ENCODE data around the gene ATRNL1. TPM values are rescaled to one million over a fixed set of nuclear protein-coding genes. Genes with fewer than 3 reads are reported as not detected.
A peak's percentile ranks its signal among the peaks of the same experiment; 100 is the strongest.

ATRNL1 gene
- total RNA-seq, 1 experiment from 2014 or later, result not detected

DNA sequence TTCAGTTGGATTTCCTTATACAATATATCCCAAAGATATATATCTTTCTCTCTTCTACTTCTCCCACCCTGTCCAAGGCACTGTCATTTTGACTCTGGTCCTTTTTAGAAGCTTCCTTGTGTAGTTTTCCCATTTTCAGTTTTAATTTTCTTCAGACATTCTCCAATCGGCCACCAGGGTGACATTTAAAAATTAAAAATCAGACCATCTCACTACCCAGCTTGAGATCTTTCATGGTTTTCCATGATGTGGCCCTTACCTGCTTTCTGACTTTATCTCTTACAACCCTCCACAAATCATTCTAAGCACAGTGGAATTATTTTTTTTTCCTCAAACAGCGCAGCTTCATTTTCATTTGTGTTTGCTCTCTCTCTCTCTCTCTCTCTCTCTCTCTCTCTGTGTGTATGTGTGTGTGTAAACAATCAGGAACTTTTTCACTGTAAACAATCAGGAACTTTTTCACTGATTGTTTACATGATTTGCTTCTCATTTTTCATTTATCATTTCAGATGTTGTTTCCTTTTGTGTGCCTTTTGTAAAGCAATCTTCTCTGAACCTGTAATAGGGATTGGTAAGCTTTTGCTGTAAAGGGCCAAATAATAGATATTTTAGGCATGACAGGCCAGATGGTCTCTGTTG lies 348.9 kb downstream of the ATRNL1 start:
- intact Hi-C loops (cut with micrococcal nuclease), result no loop called here
- BruUV-seq (replicated peaks), result no TSS peak
- H3K9me2 ChIP-seq (replicated peaks; ENCODE audit: low read length), result no peaks in the 10 kb centered on the region
- no peaks in the 10 kb centered on the region for H4K20me1 ChIP-seq (ENCODE audit: low read length)
- H3K9ac ChIP-seq (ENCODE audit: low read length), result no peak overlapping the region
- ATAC-seq, result no peak
- no peaks in the 10 kb centered on the region for H3K27me3 ChIP-seq (ENCODE audit: low read length)
- ChIA-PET CTCF (no interaction called here), POLR2A (ENCODE audit: unreplicated experiment) (no interaction called here)
- no peak overlapping the region for H3K4me2 ChIP-seq (ENCODE audit: low read length)
- H2AFZ ChIP-seq (ENCODE audit: low read length), result no peak overlapping the region
- TF ChIP-seq EZH2 (IDR thresholded peaks at IDR 0.05; ENCODE audit: low read length, unreplicated experiment) (no peak), EZH2phosphoT487 (IDR thresholded peaks at IDR 0.05; ENCODE audit: borderline replicate concordance, low read length) (no peak)
- TF ChIP-seq, protein P1, sequence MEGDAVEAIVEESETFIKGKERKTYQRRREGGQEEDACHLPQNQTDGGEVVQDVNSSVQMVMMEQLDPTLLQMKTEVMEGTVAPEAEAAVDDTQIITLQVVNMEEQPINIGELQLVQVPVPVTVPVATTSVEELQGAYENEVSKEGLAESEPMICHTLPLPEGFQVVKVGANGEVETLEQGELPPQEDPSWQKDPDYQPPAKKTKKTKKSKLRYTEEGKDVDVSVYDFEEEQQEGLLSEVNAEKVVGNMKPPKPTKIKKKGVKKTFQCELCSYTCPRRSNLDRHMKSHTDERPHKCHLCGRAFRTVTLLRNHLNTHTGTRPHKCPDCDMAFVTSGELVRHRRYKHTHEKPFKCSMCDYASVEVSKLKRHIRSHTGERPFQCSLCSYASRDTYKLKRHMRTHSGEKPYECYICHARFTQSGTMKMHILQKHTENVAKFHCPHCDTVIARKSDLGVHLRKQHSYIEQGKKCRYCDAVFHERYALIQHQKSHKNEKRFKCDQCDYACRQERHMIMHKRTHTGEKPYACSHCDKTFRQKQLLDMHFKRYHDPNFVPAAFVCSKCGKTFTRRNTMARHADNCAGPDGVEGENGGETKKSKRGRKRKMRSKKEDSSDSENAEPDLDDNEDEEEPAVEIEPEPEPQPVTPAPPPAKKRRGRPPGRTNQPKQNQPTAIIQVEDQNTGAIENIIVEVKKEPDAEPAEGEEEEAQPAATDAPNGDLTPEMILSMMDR (conservative IDR thresholded peaks at IDR 0.05; ENCODE audit: low read depth, low read length), result peak; percentile 17; the same call in 1 of the 2 replicates
- no peak overlapping the region for H3K4me3 ChIP-seq (ENCODE audit: low read length)
- no peak for DNase-seq
- H3K4me1 ChIP-seq (ENCODE audit: insufficient read depth, low read length), result no peaks in the 10 kb centered on the region
- H3K27ac ChIP-seq (ENCODE audit: low read length), result no peak overlapping the region
- no peaks in the 10 kb centered on the region for H3K79me2 ChIP-seq (ENCODE audit: low read length)
- no peaks in the 10 kb centered on the region for H3F3A ChIP-seq (ENCODE audit: low read length, unreplicated experiment)
- H3K36me3 ChIP-seq (ENCODE audit: low read depth, low read length), result no peaks in the 10 kb centered on the region
- H3K9me3 ChIP-seq (ENCODE audit: low read length), result no peaks in the 10 kb centered on the region

DNA sequence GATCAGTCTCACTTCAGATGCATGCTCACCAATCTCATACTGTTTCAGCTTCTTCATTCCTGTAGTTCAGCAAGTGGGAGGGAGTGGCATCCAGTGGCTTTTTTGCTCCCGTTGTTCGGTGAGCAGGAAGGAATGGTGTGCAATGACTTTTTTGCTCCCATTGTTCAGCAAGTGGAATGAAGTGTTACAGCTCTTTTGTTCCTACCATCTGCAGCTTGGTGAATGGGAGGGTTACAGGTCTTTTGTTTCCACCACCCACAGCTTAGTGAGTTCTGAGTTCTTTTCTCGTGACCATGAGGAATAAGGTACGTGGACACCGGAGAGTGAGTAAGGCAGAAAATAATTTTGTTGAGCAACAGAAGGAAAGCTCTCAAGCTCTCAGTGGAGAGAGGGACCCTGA lies 363.6 kb downstream of the ATRNL1 start:
- Histone ChIP-seq H3F3A (ENCODE audit: low read length, unreplicated experiment) (no peaks in the 10 kb centered on the region), H3K27ac (ENCODE audit: low read length) (no peak overlapping the region), H3K9ac (ENCODE audit: low read length) (no peak overlapping the region), H3K4me3 (ENCODE audit: low read length) (no peak overlapping the region), H2AFZ (ENCODE audit: low read length) (no peak overlapping the region), H4K20me1 (ENCODE audit: low read length) (no peaks in the 10 kb centered on the region), H3K36me3 (ENCODE audit: low read depth, low read length) (no peaks in the 10 kb centered on the region), H3K9me2 (replicated peaks; ENCODE audit: low read length) (no peaks in the 10 kb centered on the region), H3K79me2 (ENCODE audit: low read length) (no peaks in the 10 kb centered on the region), H3K9me3 (ENCODE audit: low read length) (no peaks in the 10 kb centered on the region), H3K27me3 (ENCODE audit: low read length) (no peaks in the 10 kb centered on the region), H3K4me2 (ENCODE audit: low read length) (no peak overlapping the region), H3K4me1 (ENCODE audit: insufficient read depth, low read length) (no peaks in the 10 kb centered on the region)
- no peak for DNase-seq
- ChIA-PET CTCF (no interaction called here), POLR2A (ENCODE audit: unreplicated experiment) (no interaction called here)
- TF ChIP-seq EZH2 (IDR thresholded peaks at IDR 0.05; ENCODE audit: low read length, unreplicated experiment), result no peak
- TF ChIP-seq EZH2phosphoT487 (IDR thresholded peaks at IDR 0.05; ENCODE audit: borderline replicate concordance, low read length), result no peak
- TF ChIP-seq, protein P1 (conservative IDR thresholded peaks at IDR 0.05; ENCODE audit: low read depth, low read length), result no peak
- BruUV-seq (replicated peaks), result no TSS peak
- intact Hi-C loops (cut with micrococcal nuclease), result no loop called here
- no peak for ATAC-seq

DNA sequence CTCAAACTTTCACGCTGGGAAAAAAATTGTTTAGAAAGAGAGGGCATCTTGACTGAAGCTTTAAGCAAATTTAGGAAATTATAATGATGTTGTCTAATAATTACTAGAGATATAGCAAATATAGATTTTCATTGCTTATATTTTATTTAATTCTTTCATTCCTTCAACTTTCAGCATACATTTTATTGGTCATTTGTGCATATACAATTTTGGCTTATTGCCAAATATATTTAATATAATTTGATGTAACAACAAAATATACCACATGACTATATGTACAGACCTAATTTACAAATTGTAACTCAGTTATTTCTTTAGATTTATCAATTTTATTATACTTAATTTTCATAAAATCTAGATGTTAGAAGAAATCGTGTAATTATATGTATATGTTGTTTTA lies 390.1 kb downstream of the ATRNL1 start:
- no peaks in the 10 kb centered on the region for H4K20me1 ChIP-seq (ENCODE audit: low read length)
- ChIA-PET CTCF (no interaction called here), POLR2A (ENCODE audit: unreplicated experiment) (no interaction called here)
- no peak overlapping the region for H3K9ac ChIP-seq (ENCODE audit: low read length)
- H3K9me2 ChIP-seq (replicated peaks; ENCODE audit: low read length), result no peaks in the 10 kb centered on the region
- no peak overlapping the region for H3K27ac ChIP-seq (ENCODE audit: low read length)
- TF ChIP-seq EZH2 (IDR thresholded peaks at IDR 0.05; ENCODE audit: low read length, unreplicated experiment), result no peak
- TF ChIP-seq, protein P1 (conservative IDR thresholded peaks at IDR 0.05; ENCODE audit: low read depth, low read length), result no peak
- TF ChIP-seq EZH2phosphoT487 (IDR thresholded peaks at IDR 0.05; ENCODE audit: borderline replicate concordance, low read length), result no peak
- no peaks in the 10 kb centered on the region for H3F3A ChIP-seq (ENCODE audit: low read length, unreplicated experiment)
- no peak overlapping the region for H2AFZ ChIP-seq (ENCODE audit: low read length)
- H3K4me3 ChIP-seq (ENCODE audit: low read length), result no peak overlapping the region
- DNase-seq (no peak), ATAC-seq (no peak)
- intact Hi-C loops (cut with micrococcal nuclease), result no loop called here
- H3K79me2 ChIP-seq (ENCODE audit: low read length), result no peaks in the 10 kb centered on the region
- no peaks in the 10 kb centered on the region for H3K9me3 ChIP-seq (ENCODE audit: low read length)
- no peaks in the 10 kb centered on the region for H3K27me3 ChIP-seq (ENCODE audit: low read length)
- no peak overlapping the region for H3K4me2 ChIP-seq (ENCODE audit: low read length)
- no TSS peak for BruUV-seq (replicated peaks)
- H3K4me1 ChIP-seq (ENCODE audit: insufficient read depth, low read length), result no peaks in the 10 kb centered on the region
- no peaks in the 10 kb centered on the region for H3K36me3 ChIP-seq (ENCODE audit: low read depth, low read length)
